Liver (tissue), 9 donors: ENCODE results near the gene TMEM255B. TPM values are rescaled to one million over a fixed set of nuclear protein-coding genes. Genes with fewer than 3 reads are reported as not detected.

ENCODE experiments used
- DNase-seq: peaks from one replicate; pipeline ENCODE4 v3.0.0-alpha.2; 2017; ENCODE audit warnings: low spot score
- H3K27ac ChIP-seq, 2 donors: one replicate each; pipeline ENCODE4 v1.7.0; 2013; ENCODE audit warnings: inconsistent platforms in 2 of 2, low read length in 2 of 2, control low read depth in 1 of 2, low read depth in 1 of 2, mild to moderate bottlenecking in 1 of 2
- H3K27me3 ChIP-seq, 4 donors: one replicate each; pipeline versions ENCODE4 v1.6.1 to v1.7.0; 2013; ENCODE audit warnings: low read length in 3 of 4, inconsistent platforms in 1 of 4, mild to moderate bottlenecking in 1 of 4, moderate library complexity in 1 of 4; ENCODE audit not compliant: control insufficient read depth in 4 of 4, insufficient read depth in 4 of 4
- H3K36me3 ChIP-seq, 4 donors: one replicate each; pipeline versions ENCODE4 v1.6.1 to v1.7.0; 2013; ENCODE audit warnings: low read length in 3 of 4, mild to moderate bottlenecking in 3 of 4, low read depth in 1 of 4, moderate library complexity in 1 of 4; ENCODE audit not compliant: control insufficient read depth in 4 of 4, insufficient read depth in 3 of 4
- H3K4me1 ChIP-seq, 4 donors: one replicate each; pipeline versions ENCODE4 v1.6.1 to v1.7.0; 2013; ENCODE audit warnings: low read length in 3 of 4, mild to moderate bottlenecking in 3 of 4, moderate library complexity in 1 of 4; ENCODE audit not compliant: control insufficient read depth in 4 of 4, insufficient read depth in 4 of 4
- H3K4me3 ChIP-seq, 3 donors: one replicate each; pipeline versions ENCODE4 v1.6.1 to v1.7.0; 2013; ENCODE audit warnings: low read length in 3 of 3, control low read depth in 1 of 3, low read depth in 1 of 3, mild to moderate bottlenecking in 1 of 3
- H3K9ac ChIP-seq, 2 donors: one replicate each; pipeline ENCODE4 v1.7.0; 2013; ENCODE audit warnings: low read length in 2 of 2, mild to moderate bottlenecking in 2 of 2, moderate library complexity in 2 of 2, control low read depth in 1 of 2, low read depth in 1 of 2
- H3K9me3 ChIP-seq, 4 donors: one replicate each; pipeline versions ENCODE4 v1.6.1 to v1.7.0; 2013; ENCODE audit warnings: low read length in 3 of 4; ENCODE audit not compliant: control insufficient read depth in 4 of 4
- EGR1 ChIP-seq, 2 donors: IDR thresholded peaks; 2 replicates each; pipeline ENCODE4 v1.6.1; 2016 to 2018; ENCODE audit warnings: antibody characterized with exemption in 2 of 2, low read depth in 2 of 2
- FOXA1 ChIP-seq: IDR thresholded peaks from 2 replicates; pipeline ENCODE4 v1.6.1; 2016; ENCODE audit warnings: antibody characterized with exemption
- GABPA ChIP-seq, 2 donors: IDR thresholded peaks in 1 of 2; conservative IDR thresholded peaks in 1 of 2; 2 replicates each; pipeline ENCODE4 v1.6.1; 2016; ENCODE audit warnings: antibody characterized with exemption in 2 of 2, mild to moderate bottlenecking in 1 of 2, moderate library complexity in 1 of 2
- HNF4A ChIP-seq, 2 donors: conservative IDR thresholded peaks; 2 replicates each; pipeline ENCODE4 v1.6.1; 2016; ENCODE audit warnings: antibody characterized with exemption in 2 of 2, mild to moderate bottlenecking in 2 of 2
- HNF4G ChIP-seq: IDR thresholded peaks from 2 replicates; pipeline ENCODE4 v1.6.1; 2016; ENCODE audit warnings: antibody characterized with exemption
- JUND ChIP-seq, 2 donors: IDR thresholded peaks; 2 replicates each; pipeline ENCODE4 v1.6.1; 2016; ENCODE audit warnings: antibody characterized with exemption in 2 of 2
- NR2F2 ChIP-seq: IDR thresholded peaks from 2 replicates; pipeline ENCODE4 v1.6.1; 2016; ENCODE audit warnings: antibody characterized with exemption
- RAD21 ChIP-seq, 2 donors: IDR thresholded peaks; 2 replicates each; pipeline ENCODE4 v1.6.1; 2016; ENCODE audit warnings: antibody characterized with exemption in 2 of 2, mild to moderate bottlenecking in 2 of 2
- RXRA ChIP-seq, 2 donors: IDR thresholded peaks; 2 replicates each; pipeline ENCODE4 v1.6.1; 2017 to 2018; ENCODE audit warnings: antibody characterized with exemption in 2 of 2, mild to moderate bottlenecking in 1 of 2
- TAF1 ChIP-seq: conservative IDR thresholded peaks from 2 replicates; pipeline ENCODE4 v1.6.1; 2016; ENCODE audit warnings: antibody characterized with exemption, mild to moderate bottlenecking
- YY1 ChIP-seq: IDR thresholded peaks from 2 replicates; pipeline ENCODE4 v1.6.1; 2016; ENCODE audit warnings: antibody characterized with exemption, mild to moderate bottlenecking
- WGBS: extraction: QIAGEN DNeasy Blood & Tissue Kit; methylation state at CpG from one replicate; pipeline ENCODE4 v1.1.7; 2013; 5-methylcytosine and 5-hydroxymethylcytosine counted together
- polyA plus RNA-seq, 2 donors: library from polyadenylated mRNA; stranded (reverse) in 1 of 2; unstranded in 1 of 2; fragments of 200-250 nt in 1 of 2; fragments of >200 nt in 1 of 2; fragmentation: Nextera tagmentation in 1 of 2; extraction: Ambion mirVana in 1 of 2; gene quantifications; one replicate each; pipeline versions ENCODE4 v1.2.1 to v1.2.3, GENCODE V29; 2013 to 2015
- total RNA-seq, 2 donors: library from RNA; depleted of rRNA; stranded (reverse); fragments of >200 nt; gene quantifications; one replicate each; pipeline ENCODE4 v1.2.3, GENCODE V29; 2014
- TF ChIP-seq, protein P1 (sequence below): IDR thresholded peaks from 2 replicates; pipeline ENCODE4 v1.6.1; 2016; ENCODE audit warnings: antibody characterized with exemption, mild to moderate bottlenecking
- TF ChIP-seq, protein P2 (sequence below): IDR thresholded peaks from 2 replicates; pipeline ENCODE4 v1.6.1; 2016; ENCODE audit warnings: antibody characterized with exemption
- TF ChIP-seq, protein P3 (sequence below): IDR thresholded peaks from 2 replicates; pipeline ENCODE4 v1.6.1; 2016; ENCODE audit warnings: antibody characterized with exemption
- TF ChIP-seq, protein P4 (sequence below): fragments of 150-350 bp; IDR thresholded peaks from 2 replicates; pipeline ENCODE4 v1.5.1; 2017; ENCODE audit warnings: improper control_type of control experiment, low read depth, low read length; ENCODE audit not compliant: missing input control
- TF ChIP-seq, protein P5 (sequence below): IDR thresholded peaks from 2 replicates; pipeline ENCODE4 v1.6.1; 2016; ENCODE audit warnings: antibody characterized with exemption
- donor health status: healthy.
- donor health status: healthy.
- donor health status: healthy.
- donor health status: healthy.
- donor health status: healthy.

TMEM255B gene
- total and polyA plus RNA-seq, 4 donors = 0.37 to 8.6 (median 3.5) TPM

DNA sequence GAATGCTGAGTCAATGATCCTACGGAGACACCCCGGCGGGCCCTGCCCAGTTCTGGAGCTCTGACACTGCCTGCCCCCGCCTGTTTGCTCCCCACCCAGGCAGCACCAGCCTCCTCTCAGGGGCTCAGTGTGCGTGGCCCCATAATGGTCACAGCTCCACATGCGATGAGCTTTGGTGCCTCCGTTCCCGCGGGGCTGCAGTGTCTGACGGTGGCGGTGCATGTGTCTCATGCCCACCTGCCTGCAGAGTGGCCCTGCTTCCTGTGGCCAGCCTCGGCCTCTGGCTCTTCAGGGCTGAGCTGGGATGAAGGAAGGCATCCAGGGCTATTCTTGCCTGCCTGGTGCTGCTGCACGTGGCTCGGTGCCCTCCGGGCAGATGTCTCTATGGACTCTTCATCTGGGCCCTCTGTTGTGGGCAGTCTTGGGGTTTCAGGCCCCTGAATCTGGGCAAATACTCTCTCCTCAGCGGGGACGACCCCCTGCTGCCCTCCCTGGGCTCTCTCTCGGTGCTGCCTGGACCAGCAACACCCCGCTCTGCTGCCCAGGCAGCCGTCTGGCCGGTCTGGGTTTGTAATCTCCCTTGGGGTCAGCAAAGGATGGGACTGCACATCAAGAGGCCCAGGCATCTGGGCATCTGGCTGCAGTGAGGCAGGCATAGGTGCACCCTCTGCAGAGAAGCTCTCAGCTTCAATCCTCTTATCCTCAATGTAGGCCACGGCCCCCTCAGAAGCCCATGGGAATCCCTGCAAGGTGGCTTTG, 19.3 kb upstream of the TMEM255B start:
- Histone ChIP-seq H3K9ac (no peak overlapping the region), H3K4me3 (no peak overlapping the region), H3K9me3 (no peaks in the 10 kb centered on the region), H3K36me3 (no peaks in the 10 kb centered on the region), H3K27me3 (no peaks in the 10 kb centered on the region), H3K4me1 (peaks cover 0 to 3% (median 0%) of the 10 kb centered on the region in 4 donors), H3K27ac (no peak overlapping the region)
- no peak for DNase-seq
- WGBS = 83% methylated on average over 22 of the region's 22 CpGs
- TF ChIP-seq, protein P1, sequence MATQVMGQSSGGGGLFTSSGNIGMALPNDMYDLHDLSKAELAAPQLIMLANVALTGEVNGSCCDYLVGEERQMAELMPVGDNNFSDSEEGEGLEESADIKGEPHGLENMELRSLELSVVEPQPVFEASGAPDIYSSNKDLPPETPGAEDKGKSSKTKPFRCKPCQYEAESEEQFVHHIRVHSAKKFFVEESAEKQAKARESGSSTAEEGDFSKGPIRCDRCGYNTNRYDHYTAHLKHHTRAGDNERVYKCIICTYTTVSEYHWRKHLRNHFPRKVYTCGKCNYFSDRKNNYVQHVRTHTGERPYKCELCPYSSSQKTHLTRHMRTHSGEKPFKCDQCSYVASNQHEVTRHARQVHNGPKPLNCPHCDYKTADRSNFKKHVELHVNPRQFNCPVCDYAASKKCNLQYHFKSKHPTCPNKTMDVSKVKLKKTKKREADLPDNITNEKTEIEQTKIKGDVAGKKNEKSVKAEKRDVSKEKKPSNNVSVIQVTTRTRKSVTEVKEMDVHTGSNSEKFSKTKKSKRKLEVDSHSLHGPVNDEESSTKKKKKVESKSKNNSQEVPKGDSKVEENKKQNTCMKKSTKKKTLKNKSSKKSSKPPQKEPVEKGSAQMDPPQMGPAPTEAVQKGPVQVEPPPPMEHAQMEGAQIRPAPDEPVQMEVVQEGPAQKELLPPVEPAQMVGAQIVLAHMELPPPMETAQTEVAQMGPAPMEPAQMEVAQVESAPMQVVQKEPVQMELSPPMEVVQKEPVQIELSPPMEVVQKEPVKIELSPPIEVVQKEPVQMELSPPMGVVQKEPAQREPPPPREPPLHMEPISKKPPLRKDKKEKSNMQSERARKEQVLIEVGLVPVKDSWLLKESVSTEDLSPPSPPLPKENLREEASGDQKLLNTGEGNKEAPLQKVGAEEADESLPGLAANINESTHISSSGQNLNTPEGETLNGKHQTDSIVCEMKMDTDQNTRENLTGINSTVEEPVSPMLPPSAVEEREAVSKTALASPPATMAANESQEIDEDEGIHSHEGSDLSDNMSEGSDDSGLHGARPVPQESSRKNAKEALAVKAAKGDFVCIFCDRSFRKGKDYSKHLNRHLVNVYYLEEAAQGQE = no peak
- TF ChIP-seq RAD21 (IDR thresholded peaks at IDR 0.05) (no peak), HNF4G (no peak), YY1 (no peak), GABPA (IDR thresholded peaks at IDR 0.05 in 1 of 2, conservative IDR thresholded peaks at IDR 0.05 in 1 of 2) (no peak), TAF1 (no peak), JUND (IDR thresholded peaks at IDR 0.05) (no peak), FOXA1 (no peak), RXRA (IDR thresholded peaks at IDR 0.05) (no peak), HNF4A (conservative IDR thresholded peaks at IDR 0.05) (no peak)
- TF ChIP-seq, protein P2, sequence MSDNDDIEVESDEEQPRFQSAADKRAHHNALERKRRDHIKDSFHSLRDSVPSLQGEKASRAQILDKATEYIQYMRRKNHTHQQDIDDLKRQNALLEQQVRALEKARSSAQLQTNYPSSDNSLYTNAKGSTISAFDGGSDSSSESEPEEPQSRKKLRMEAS = no peak
- TF ChIP-seq, protein P3, sequence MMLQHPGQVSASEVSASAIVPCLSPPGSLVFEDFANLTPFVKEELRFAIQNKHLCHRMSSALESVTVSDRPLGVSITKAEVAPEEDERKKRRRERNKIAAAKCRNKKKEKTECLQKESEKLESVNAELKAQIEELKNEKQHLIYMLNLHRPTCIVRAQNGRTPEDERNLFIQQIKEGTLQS = no peak
- TF ChIP-seq, protein P4, sequence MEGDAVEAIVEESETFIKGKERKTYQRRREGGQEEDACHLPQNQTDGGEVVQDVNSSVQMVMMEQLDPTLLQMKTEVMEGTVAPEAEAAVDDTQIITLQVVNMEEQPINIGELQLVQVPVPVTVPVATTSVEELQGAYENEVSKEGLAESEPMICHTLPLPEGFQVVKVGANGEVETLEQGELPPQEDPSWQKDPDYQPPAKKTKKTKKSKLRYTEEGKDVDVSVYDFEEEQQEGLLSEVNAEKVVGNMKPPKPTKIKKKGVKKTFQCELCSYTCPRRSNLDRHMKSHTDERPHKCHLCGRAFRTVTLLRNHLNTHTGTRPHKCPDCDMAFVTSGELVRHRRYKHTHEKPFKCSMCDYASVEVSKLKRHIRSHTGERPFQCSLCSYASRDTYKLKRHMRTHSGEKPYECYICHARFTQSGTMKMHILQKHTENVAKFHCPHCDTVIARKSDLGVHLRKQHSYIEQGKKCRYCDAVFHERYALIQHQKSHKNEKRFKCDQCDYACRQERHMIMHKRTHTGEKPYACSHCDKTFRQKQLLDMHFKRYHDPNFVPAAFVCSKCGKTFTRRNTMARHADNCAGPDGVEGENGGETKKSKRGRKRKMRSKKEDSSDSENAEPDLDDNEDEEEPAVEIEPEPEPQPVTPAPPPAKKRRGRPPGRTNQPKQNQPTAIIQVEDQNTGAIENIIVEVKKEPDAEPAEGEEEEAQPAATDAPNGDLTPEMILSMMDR = no peak

DNA sequence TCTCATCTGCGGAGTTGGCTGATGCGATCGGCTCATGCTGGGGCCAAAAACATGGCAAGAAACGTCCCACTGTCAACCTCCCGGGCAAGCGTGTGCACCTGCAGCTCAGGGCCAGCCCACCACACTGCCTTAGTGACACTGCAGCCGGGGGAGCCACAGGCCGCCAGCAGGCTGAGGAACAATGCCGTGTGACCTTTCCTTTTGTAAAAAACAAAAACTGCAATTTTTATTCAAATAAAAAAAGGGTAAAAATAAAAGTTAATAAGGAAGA, 18.8 kb upstream of the TMEM255B start:
- Histone ChIP-seq H3K27me3 (no peaks in the 10 kb centered on the region), H3K27ac (no peak overlapping the region), H3K9me3 (no peaks in the 10 kb centered on the region), H3K36me3 (no peaks in the 10 kb centered on the region), H3K4me3 (no peak overlapping the region), H3K9ac (no peak overlapping the region), H3K4me1 (peaks cover 0 to 3% (median 0%) of the 10 kb centered on the region in 4 donors)
- DNase-seq = no peak
- no peak for TF ChIP-seq EGR1 (IDR thresholded peaks at IDR 0.05; ENCODE audit: low read depth in 2 of 2)
- no peak for TF ChIP-seq JUND (IDR thresholded peaks at IDR 0.05)
- no peak for TF ChIP-seq NR2F2
- TF ChIP-seq RXRA (IDR thresholded peaks at IDR 0.05) = no peak
- no peak for TF ChIP-seq GABPA (IDR thresholded peaks at IDR 0.05 in 1 of 2, conservative IDR thresholded peaks at IDR 0.05 in 1 of 2)
- TF ChIP-seq, protein P5, sequence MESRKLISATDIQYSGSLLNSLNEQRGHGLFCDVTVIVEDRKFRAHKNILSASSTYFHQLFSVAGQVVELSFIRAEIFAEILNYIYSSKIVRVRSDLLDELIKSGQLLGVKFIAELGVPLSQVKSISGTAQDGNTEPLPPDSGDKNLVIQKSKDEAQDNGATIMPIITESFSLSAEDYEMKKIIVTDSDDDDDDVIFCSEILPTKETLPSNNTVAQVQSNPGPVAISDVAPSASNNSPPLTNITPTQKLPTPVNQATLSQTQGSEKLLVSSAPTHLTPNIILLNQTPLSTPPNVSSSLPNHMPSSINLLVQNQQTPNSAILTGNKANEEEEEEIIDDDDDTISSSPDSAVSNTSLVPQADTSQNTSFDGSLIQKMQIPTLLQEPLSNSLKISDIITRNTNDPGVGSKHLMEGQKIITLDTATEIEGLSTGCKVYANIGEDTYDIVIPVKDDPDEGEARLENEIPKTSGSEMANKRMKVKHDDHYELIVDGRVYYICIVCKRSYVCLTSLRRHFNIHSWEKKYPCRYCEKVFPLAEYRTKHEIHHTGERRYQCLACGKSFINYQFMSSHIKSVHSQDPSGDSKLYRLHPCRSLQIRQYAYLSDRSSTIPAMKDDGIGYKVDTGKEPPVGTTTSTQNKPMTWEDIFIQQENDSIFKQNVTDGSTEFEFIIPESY = no peak
- TF ChIP-seq, protein P3 = no peak
- no peak for TF ChIP-seq YY1
- TF ChIP-seq, protein P4 = no peak
- TF ChIP-seq FOXA1 = no peak
- WGBS = 80% methylated on average over 9 of the region's 9 CpGs
